Neural progenitor cell (in vitro differentiated cells): Measurements from ENCODE around the gene BAHD1.

Source experiments
- CTCF ChIP-seq: fragments of 200-600 bp; sonication (generic); IDR thresholded peaks from 2 replicates; pipeline ENCODE4 v1.5.1; 2017; ENCODE audit warnings: antibody characterized with exemption, mild to moderate bottlenecking
- EZH2 ChIP-seq: fragments of 200-600 bp; sonication (generic); IDR thresholded peaks from 2 replicates; pipeline ENCODE4 v1.6.1; 2017; ENCODE audit warnings: antibody characterized with exemption, mild to moderate bottlenecking, moderate library complexity
- EZH2phosphoT487 ChIP-seq: fragments of 200-600 bp; sonication (generic); IDR thresholded peaks from 2 replicates; pipeline ENCODE4 v1.6.1; 2017; ENCODE audit warnings: antibody characterized with exemption

- TF ChIP-seq EZH2 (no peak), CTCF (no peak), EZH2phosphoT487 (no peak)
Observed at GRCh38 chr15:40438712-40439111, 2.0 kb upstream of the BAHD1 start.
